Measurements from ENCODE around the gene ACTN2.

GRCh38 chr1:236700903-236701302, 14.6 kb downstream of the ACTN2 start:
- TF ChIP-seq CTCF (IDR thresholded peaks at IDR 0.05) (no peak), POLR2A (IDR thresholded peaks at IDR 0.05) (no peak)
